GM21717 (cell line): ENCODE measurements around the gene EPAS1.
A peak's percentile ranks its signal among the peaks of the same experiment; 100 is the strongest.

Experiments used
- ATAC-seq: cut with Tn5 transposase; IDR thresholded peaks from one replicate; pipeline ENCODE4 v1.9.1; 2021; ENCODE audit warnings: mild to moderate bottlenecking, moderate library complexity; ENCODE audit not compliant: unreplicated experiment

EPAS1 gene

GRCh38 chr2:46296840-46297545 is at the start of gene EPAS1:
EPAS1 (plus strand) TSS chr2:46297407; CDS start chr2:46297912, 505 bp downstream.
- peak; percentile 75 for ATAC-seq

GRCh38 chr2:46248171-46248570 is 49.0 kb upstream of the EPAS1 start:
- ATAC-seq, result no peak

DNA sequence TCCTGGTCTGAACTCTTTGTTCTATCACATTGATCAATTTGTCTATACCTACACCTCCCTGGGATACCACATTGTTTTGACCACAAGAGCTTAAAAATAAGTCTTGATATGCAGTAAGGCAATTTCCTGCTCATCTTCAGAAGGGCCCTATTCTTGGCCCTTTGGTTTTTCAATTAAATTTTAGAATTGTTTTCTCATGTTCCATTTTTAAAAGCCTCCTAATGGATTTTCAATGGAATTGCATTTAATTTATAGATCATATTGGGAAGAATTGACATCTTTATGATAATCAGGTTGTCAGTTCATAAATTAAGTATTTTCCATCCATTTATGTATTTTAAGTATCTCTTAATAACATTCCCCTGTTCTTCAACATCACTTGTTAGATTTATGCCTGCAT is 47.6 kb upstream of the EPAS1 start:
- no peak for ATAC-seq

GRCh38 chr2:46252891-46253659 is 44.1 kb upstream of the EPAS1 start:
- ATAC-seq, result no peak

- ATAC-seq, result no peak
Measured at GRCh38 chr2:46254474-46254873, 42.7 kb upstream of the EPAS1 start.

- no peak for ATAC-seq
Measured at GRCh38 chr2:46256563-46257142, 40.6 kb upstream of the EPAS1 start.

DNA sequence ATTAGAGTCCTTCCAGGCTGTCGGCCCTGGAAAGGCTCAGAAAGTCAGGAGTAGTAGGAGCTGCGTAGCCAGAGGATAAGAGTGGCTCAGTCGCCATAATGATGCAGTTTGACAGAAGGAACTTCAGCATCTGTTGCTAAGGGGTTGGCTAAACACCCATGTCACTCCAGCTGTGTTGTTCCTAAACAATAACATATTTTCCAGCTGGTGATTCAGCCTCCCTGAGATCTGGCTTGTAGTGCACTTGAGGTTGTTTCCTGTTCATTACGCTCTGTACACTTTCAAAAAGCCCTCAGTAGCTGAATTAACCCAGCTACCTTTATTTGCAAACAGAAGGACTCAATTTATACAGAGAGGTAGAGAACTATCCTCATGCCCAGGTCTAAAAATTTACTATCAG is 39.7 kb upstream of the EPAS1 start:
- ATAC-seq, result no peak

GRCh38 chr2:46257980-46258379 is 39.2 kb upstream of the EPAS1 start:
- no peak for ATAC-seq

DNA sequence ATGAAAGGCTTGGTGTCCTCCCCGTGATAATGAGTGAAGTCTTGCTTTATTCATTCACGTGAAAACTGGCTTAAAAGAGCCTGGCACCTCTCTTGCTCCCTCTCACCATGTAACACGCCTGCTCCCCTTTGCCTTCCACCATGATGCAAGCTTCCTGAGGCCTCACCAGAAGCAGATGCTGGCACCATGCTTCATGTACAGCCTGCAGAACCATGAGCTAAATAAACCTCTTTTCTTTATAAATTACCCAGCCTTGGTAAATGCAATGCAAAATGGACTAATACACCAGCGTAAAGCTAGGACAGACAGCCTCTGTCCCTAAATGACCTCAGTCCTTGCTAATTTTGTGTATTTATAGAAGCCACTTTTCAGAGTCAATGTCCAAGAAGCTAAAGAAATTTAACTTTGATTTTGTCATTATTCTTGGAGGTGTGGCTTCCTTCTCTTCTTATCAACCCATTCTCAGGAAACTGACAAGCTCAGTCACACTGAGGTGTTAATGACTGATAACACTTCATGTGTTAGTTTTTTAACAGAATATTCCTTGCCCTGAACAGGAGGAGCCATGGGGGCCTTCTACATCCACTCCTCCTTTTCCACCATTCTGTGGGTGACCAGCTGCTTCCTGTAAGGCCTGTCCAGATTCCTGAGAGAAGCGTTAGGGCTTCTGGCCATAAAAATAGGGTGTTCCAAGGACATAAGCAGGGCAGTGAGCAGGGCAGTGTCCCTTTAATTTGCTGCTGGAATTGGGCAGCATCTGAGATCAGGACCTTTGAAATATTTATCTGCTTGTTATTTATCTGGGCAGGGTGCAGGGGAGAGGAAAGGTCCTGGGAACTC is 38.0 kb upstream of the EPAS1 start:
- ATAC-seq, result no peak

- no peak for ATAC-seq
Measured at GRCh38 chr2:46259777-46260168, 37.4 kb upstream of the EPAS1 start.

DNA sequence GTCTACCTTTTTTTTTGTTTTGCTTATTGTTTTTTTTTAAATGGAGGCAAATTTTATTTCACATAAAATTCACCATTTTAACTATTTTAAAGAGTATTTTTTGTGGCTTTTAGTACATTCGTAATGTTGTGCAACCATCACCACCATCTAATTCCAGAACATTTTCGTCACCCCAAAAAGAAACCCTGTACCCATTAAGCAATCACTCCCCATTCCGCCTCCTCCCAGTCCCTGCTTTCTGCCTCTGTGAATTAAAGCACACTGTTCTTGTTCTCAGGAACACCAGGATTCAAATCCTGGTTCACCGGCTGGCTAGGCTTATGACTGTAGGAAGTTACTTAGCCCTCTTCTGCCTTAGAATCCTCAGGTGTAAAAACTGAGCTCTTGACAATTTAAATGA is 36.9 kb upstream of the EPAS1 start:
- ATAC-seq, result no peak

- ATAC-seq, result no peak
Measured at GRCh38 chr2:46262248-46262938, 34.8 kb upstream of the EPAS1 start.

DNA sequence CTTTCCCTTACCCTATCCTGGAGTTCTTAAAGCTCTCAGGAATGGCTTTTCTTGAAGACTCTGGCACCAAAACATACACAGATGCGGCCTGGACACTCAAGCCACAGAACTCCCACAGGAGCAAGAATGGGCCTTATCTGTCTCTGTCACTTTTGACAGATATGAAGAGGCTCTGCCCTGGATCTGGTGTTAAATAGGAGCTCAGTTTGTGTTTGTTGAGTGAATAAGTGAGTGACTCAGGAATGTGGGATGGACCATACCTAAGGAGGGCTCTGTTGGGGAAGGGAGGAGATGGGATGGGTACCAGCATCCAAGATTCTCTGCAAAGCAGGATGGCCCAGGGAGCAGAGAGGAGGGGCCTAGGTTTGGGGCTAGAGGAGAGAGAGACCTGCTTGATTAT is 33.9 kb upstream of the EPAS1 start:
- ATAC-seq, result no peak

DNA sequence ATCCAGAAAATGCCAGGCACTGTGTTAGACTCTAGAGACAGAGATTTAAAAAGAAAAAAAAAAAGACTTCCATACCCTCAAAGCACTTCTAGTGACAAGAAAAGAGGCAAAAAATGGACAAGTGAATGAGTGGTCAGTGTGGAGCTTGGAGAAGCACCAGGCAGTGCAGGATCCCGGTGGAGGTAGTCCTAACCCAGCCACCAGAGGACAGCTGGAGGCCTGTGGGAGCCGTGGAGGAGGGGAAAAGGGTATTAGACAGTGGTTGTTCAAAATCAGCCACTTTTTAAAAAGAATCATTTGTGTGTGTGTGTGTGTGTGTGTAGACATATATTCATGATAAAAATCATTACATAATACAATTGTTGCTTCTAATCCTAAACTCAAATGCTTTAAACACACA is 32.8 kb upstream of the EPAS1 start:
- ATAC-seq, result no peak

GRCh38 chr2:46266134-46266533 is 31.1 kb upstream of the EPAS1 start:
- no peak for ATAC-seq

- no peak for ATAC-seq
Measured at GRCh38 chr2:46267616-46268015, 29.6 kb upstream of the EPAS1 start.

- peak; percentile 80 for ATAC-seq
Measured at GRCh38 chr2:46268196-46268595, 29.0 kb upstream of the EPAS1 start.

DNA sequence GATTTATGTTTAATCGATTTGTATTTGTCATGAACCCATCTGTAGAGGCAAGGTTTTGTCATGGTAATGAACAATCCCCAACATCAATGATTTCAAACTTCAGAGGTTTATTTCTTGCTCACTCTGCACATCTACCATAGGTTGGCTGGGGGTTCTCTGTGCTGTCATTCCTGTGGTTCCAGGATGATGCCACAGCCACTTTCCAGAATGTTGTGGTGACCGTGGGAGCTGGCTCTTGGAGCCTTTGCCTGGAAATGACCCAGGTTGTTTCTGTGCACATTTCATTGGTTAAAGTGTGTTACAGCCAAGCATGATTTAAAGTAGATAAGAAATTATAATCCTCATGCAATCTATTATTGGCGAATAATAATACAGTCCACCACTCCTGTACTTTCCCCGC is 28.2 kb upstream of the EPAS1 start:
- ATAC-seq, result no peak

GRCh38 chr2:46269544-46270273 is 27.5 kb upstream of the EPAS1 start:
- ATAC-seq, result no peak

GRCh38 chr2:46270384-46270783 is 26.8 kb upstream of the EPAS1 start:
- ATAC-seq, result no peak
